ENCODE data around the gene SCMH1.
"Not testable (repeated sequence)": the region's sequence is repeated elsewhere in the genome, so short reads cannot be mapped to it uniquely, and the experiment has no call there.

The SCMH1 gene

DNA sequence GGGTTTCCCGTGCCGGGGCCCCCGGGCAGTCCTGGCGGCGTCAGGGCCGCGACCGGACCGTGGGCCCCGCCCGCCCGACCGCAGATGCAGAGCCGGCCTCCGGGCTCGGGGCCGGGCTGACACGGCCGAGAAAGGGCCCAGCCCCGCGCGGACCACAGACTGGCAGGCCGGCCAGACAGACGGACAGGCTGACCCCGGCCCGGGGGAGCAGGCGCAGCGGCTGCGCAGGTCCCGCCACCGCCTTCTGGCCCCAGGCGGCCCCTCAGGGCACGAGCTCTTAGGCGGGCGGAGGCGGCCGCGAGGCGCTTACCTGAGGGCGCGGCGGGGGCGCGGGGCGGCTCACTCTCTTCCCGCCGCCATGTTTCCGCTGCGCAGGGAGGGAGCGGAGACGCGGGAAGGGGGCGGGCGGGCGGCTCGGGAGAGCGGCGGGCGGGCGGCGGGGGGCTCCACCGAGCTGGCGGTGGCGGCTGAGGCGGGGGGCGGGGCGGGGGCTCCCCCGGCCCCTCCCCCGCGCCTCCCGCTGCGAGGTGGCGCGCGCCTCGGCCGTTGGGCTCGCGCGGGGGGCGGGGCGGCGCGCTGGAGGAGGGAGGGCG is at the start of gene SCMH1:
TSS of gene SCMH1 (minus strand) at position 558 of the 593 bp plus-strand sequence. CDS start 56,173 bp downstream, outside the sequence.
- no peak for DNase-seq (ENCODE audit: low spot score)

- DNase-seq (ENCODE audit: low spot score) = no peak
Observed at GRCh38 chr1:41291195-41291594, 49.1 kb upstream of the SCMH1 start.

DNA sequence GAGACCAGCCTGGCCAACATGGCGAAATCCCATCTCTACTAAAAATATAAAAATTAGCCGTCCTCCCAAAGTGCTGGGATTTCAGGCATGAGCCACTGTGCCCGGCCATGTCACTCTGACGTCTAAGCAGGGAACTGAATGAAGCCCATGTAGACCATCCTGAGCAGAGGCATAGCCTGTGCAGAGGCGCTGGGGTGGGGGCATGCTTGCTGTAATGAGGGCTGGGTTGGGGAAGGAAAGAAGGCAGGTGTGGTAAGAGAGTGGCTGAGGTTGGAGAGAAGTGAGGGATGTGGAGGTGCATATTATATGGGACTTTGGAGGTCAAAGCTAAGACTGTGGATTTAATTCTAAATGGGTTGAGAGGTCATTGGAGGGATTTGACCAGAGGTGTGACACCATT is 47.1 kb upstream of the SCMH1 start:
- DNase-seq (ENCODE audit: low spot score) = no peak

DNA sequence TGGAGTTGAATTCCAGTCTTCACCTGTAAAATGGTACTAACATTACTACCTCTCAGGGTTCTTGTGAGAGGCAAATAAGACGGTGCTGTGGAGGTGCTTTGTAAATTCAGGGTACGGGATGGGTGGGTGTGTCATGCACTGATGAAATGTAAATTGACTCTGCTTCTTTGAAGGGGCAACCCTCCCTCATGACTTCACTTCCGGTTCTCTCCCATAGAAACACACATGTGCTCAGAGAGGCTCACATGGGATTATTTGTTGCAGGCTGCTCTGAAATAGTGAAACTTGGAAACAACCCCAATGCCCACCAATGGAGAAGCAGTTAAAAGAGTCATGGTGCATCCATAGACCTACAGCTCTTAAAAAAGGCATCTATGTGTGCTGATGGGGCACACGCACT is 44.9 kb upstream of the SCMH1 start:
- DNase-seq (ENCODE audit: low spot score) = no peak

DNA sequence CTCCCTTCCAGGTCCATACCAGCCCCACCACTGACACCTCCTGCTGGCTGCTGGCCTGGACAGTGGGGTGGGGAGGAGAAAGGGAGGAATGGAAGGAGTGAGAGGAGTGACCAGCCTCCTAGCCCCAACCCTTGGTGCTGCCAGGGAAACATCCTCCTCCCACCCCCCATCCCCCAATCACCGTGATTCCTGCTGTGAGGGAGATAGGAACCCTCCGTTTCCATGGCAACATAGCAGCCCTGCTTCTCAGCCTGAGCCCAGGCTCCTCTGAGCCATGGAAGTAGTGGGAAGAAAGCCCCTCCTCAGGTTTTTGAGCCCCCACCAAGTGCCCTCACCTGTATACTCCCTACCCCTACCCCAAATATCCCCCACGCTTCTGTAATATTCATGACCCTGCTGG is 44.4 kb upstream of the SCMH1 start:
- DNase-seq (ENCODE audit: low spot score) = no peak

- no peak for DNase-seq (ENCODE audit: low spot score)
Observed at GRCh38 chr1:41285818-41286217, 43.7 kb upstream of the SCMH1 start.

DNA sequence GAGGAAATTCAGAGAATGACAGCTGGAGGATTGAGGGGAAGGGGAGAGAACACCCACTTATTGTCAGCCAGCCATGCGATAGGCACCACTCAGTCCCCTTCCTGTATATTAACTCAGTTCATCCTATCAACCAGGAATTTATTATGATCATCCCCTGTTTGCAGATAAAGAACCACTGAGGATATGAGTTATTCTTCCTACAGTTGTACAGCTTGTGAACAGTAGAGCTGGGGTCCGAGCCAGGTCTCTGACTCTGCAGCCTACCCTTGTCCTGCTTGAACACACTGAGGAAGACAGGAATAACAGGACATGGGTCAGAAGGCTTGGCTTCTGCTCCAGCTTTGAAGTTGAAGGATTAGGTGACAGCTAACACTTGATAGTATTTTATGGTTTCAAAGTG is 42.0 kb upstream of the SCMH1 start:
- DNase-seq (ENCODE audit: low spot score) = no peak

DNA sequence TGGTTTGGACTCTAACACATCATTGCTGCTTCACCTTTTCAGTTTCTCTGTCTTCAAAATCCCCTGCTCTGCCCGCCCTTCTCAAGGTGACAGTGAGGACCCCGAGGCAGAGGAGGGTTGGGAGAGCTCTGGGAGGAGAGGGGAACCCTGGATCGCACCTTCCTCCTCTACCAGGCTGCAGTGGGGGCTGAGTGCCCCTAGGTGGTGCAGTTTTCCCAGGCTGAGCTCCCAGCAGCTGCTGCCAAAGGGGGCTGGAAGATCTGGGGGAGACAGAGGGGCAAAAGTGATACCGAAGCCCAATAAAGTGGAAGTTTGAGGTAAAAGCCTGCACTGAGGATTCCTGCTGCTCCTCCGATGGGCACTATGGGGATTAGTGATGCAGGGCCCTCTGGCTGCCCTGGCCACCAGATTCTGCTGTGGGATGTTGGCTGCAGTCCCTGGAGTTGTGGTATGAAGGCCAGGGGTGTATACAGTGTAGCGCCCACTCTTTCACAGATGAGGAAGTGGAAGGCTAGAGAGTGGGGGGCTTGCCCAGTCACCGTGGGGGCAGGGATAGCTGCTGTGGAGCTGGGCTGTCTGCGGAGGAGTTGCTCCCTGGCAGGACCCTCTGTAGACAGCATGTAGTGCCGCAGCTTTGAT is 40.7 kb upstream of the SCMH1 start:
- peak; percentile 25 for DNase-seq (ENCODE audit: low spot score)

DNA sequence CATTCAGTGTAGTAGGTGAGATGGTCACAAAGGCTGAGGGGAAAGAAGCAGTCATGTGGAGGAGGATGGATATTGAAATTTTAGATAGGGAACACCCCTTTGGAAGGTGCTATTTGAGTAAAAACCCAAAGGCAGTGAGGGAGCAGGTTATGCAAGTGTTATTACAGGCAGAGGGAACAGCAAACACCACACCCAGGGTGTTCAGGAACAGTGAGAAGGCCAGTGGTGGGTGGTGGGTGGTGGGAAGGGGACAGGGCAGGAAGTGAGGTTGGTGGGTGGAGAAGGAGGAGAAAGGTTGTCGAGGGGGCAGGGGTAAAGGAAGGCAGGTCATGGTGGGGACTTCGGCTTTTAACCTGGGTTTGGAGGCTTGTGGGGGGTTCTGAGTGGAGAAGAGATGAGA is 39.2 kb upstream of the SCMH1 start:
- no peak for DNase-seq (ENCODE audit: low spot score)

DNA sequence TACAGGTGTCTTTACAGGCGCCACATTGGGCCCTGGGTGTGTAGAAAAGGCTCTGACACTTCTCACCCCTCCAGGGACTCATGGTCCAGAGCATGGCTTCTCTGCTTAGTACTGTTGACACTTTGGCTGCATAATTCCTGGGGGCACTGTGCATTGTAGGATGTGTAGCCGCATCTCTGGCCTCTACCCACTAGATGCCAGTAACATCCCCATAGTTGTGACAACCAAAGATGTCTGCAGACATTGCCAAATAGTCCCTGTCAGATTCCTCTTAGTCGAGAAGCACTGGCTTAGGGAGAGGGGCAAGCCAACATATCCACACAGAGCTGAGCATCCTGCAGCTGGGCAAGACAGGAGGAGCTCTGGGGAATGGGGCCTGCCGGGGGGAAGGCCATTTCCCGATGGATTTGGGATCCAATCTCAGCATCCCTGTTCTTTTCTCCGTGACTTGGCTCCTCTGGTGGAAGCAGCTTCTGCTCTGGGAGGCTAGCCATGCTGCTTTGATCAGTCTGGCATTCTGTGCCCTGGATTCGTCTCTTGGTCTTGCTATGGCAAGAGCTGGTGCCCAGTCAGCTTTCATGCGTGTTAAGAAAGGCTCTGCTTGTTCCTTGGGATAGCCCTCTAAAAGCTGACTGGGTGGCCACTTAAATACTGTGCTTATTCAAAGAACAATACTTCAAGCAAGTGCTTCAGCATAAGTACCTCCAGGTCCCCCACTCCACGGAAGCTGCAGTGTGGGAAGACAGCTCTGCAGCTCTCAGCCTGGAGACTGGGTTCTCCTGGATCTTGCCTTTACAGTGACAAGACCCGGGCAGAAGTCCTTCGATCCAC is 38.3 kb upstream of the SCMH1 start:
- peak; percentile 63 for DNase-seq (ENCODE audit: low spot score)

- no peak for DNase-seq (ENCODE audit: low spot score)
Observed at GRCh38 chr1:41278076-41278475, 36.0 kb upstream of the SCMH1 start.

DNA sequence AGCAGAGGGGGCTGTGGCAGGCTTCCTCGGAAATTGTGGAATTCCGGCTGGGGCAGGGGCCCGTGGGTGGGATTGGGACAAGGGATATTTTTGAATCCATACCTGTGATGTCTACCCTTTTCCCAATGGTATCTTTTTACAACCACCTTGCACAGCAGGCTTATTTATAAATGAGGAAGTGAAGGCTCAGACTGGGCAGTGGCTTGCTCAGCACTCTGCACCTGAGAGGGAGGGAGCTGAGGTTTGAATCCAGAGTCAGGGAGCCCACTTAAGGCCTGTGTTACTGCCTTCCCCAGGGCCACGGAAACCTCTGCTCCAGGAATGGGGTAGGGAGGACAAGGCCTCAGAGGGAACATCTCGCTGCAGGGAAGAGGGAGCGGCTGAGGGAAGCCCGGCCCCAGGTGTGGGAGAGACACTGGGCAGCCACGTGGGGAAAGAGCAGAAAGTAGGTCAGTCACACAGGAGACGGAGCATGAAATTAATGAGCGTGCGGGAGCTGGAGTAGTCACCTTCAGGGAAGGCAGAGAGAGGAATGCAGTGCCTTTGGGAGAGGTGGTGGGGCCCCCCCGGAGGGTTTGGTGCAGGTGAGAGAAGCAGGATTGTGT is 35.4 kb upstream of the SCMH1 start:
- DNase-seq (ENCODE audit: low spot score) = peak; percentile 88

GRCh38 chr1:41275831-41276230 is 33.7 kb upstream of the SCMH1 start:
- no peak for DNase-seq (ENCODE audit: low spot score)

DNA sequence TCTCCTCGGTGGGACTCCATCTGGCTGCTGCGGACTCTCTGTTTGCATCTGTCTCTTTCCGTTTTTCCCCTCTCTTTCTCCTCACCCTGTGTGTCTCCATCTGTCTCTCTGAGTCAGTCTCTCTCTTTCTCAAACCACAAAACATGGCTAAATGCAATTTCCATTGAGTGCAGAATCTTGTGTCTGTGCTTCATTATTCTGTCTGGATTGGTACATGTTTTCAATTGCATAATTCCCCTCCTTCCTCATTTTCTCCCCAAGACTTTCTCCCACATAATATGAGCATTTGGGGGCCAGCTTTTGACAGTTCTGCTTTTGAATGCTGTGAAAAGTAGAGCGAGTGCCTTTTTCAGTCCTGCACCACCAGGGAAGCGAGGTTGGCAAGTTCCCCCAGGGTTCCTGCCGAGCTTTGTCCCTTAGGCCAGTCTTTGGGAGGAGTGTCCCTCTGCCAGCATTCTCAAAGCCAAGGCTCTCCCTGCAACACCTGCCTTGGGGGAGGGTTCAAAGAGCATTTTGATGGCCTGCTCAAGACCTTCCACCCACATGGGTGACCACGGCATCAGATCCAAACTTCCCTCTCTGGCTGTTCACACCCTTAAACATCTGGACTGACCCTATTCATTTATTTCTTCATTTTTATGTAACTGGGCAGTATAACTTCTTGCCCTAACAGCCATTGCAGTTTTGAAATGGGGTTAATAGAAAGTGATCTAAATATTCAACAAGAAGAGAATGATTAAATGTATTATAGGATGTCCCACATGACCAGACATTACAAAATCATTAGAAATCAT is 32.8 kb upstream of the SCMH1 start:
- DNase-seq (ENCODE audit: low spot score) = peak; percentile 57

DNA sequence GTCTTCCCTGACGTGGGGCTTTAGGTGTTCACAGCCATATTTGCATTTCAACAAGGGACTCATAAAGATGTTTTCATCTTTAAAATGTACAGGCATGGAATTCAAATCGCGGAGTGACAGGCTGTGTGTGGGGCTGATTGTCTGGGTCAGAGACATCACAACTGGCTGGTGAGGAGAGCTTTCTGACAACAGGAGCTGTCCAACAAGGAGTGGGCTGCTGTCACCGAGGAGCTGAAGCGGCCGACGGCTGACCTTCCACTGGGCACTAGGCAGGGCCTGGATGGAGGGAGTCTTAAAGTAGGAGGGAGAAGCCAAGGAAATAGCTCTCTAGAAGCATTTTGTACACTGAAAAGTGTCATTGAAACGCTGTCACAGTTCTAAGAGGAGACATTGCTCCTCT is 30.5 kb upstream of the SCMH1 start:
- DNase-seq (ENCODE audit: low spot score) = no peak

DNA sequence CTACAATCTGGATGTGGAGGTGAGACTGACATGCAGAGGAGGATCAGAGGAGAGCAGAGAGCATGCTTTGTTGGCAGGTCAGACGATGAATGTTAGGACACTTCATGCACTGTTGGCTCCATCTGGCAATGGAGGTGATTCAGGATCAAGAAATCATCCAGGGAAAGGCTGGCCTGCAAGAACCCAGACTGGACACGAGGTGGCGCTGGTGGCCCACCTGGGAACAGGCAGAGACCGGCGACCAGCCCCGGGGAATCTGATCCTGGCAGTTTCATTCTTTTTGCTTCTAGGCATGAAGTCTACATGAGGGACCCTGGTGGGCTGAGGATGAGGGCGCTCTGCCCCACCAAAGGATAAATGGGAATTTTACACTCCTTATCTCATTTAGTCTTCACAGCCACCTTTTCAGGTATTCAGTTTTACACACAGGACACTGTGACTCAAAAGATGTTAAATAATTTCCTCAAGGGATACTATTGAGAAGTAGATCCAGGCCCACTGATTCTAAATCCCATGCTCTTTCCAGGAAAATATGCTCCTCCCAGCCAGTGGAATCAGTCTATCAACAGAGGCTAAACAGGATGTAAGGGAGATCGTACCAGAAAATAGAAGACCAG is 26.2 kb upstream of the SCMH1 start:
- DNase-seq (ENCODE audit: low spot score) = peak; percentile 88

- DNase-seq (ENCODE audit: low spot score) = no peak
Observed at GRCh38 chr1:41261926-41262618, 20.0 kb upstream of the SCMH1 start.

- no peak for DNase-seq (ENCODE audit: low spot score)
Observed at GRCh38 chr1:41260768-41261167, 18.7 kb upstream of the SCMH1 start.

DNA sequence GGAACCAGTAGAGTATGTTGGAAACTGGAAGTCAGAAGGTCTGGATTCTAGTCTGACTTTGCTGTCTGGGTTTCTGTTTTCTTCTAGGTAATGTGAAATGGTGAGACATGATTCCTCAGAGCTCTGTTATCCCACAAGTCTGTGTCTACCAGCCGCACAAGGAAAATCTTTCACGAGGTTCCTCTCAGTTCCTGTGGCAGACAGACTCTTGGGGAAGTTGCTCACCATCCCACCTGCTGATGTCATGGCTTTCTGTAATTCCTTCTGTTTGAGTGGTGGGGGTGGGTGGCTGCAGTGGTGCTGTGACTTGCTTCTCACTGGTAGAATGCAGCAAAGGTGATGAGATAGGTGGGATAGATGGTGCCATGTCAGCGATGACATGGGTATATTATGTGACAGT is 17.1 kb upstream of the SCMH1 start:
- no peak for DNase-seq (ENCODE audit: low spot score)

DNA sequence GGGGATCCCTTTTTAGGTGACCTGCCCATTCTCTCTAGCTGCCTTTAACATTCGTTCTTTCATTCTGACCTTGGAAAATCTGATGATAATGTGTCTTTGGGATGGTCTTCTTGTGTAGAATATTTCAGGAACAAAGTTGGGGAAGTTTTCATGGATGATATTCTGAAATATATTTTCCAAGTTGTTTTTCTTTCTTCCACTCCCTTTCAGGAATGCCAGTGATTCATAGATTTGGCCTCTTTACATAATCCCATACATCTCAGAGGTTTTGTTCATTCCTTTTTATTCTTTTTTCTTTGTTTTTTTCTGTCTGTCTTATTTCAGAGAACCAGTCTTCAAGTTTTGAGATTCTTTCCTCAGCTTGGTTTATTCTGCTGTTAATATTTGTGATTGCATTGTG is 13.9 kb upstream of the SCMH1 start:
- DNase-seq (ENCODE audit: low spot score) = no peak

- DNase-seq (ENCODE audit: low spot score) = not testable (repeated sequence)
Observed at GRCh38 chr1:41251120-41251519, 9.0 kb upstream of the SCMH1 start.
